H9 (cell line): ENCODE measurements around the gene B3GNT3. TPM values are rescaled to one million over a fixed set of nuclear protein-coding genes. Genes with fewer than 3 reads are reported as not detected.

Experiments
- DNase-seq: peaks from one replicate; pipeline ENCODE4 v3.0.0-alpha.2; 2017
- H2AFZ ChIP-seq: one replicate; pipeline ENCODE4 v1.6.1; 2013; ENCODE audit warnings: mild to moderate bottlenecking, low read length, control low read depth, moderate library complexity
- H2AK5ac ChIP-seq: 2 replicates; pipeline ENCODE4 v1.6.1; 2013; ENCODE audit warnings: low read length, control low read depth, mixed read lengths; ENCODE audit not compliant: insufficient read length
- H2BK120ac ChIP-seq: one replicate; pipeline ENCODE4 v1.6.1; 2013; ENCODE audit warnings: low read depth, mild to moderate bottlenecking, low read length, control low read depth, inconsistent platforms; ENCODE audit not compliant: poor library complexity, severe bottlenecking
- H2BK12ac ChIP-seq: 2 replicates; pipeline ENCODE4 v1.6.1; 2013; ENCODE audit warnings: low read length, control low read depth, mixed read lengths, low read depth; ENCODE audit not compliant: insufficient read length
- H2BK15ac ChIP-seq: 2 replicates; pipeline ENCODE4 v1.6.1; 2013; ENCODE audit warnings: low read depth, low read length, control low read depth
- H2BK20ac ChIP-seq: one replicate; pipeline ENCODE4 v1.6.1; 2013; ENCODE audit warnings: low read depth, mild to moderate bottlenecking, low read length, control low read depth, inconsistent platforms; ENCODE audit not compliant: poor library complexity, severe bottlenecking
- H2BK5ac ChIP-seq: 2 replicates; pipeline ENCODE4 v1.6.1; 2013; ENCODE audit warnings: low read length, control low read depth, mixed read lengths; ENCODE audit not compliant: insufficient read length
- H3K14ac ChIP-seq: 2 replicates; pipeline ENCODE4 v1.6.1; 2013; ENCODE audit warnings: low read length, control low read depth; ENCODE audit not compliant: insufficient read depth
- H3K18ac ChIP-seq: 2 replicates; pipeline ENCODE4 v1.6.1; 2013; ENCODE audit warnings: low read depth, mild to moderate bottlenecking, mixed read lengths, low read length, control low read depth; ENCODE audit not compliant: insufficient read length
- H3K23ac ChIP-seq: 2 replicates; pipeline ENCODE4 v1.6.1; 2013; ENCODE audit warnings: low read length, control low read depth, mixed read lengths, low read depth; ENCODE audit not compliant: insufficient read length
- H3K23me2 ChIP-seq: 2 replicates; pipeline ENCODE4 v1.6.1; 2013; ENCODE audit warnings: low read depth, mild to moderate bottlenecking, mixed read lengths, low read length, control low read depth; ENCODE audit not compliant: insufficient read length, poor library complexity, severe bottlenecking
- H3K27ac ChIP-seq: 2 replicates; pipeline ENCODE4 v1.5.1; 2013; ENCODE audit warnings: low read length, control low read depth, mixed read lengths, low read depth; ENCODE audit not compliant: insufficient read length
- H3K27me3 ChIP-seq: 2 replicates; pipeline ENCODE4 v1.6.1; 2013; ENCODE audit warnings: low read length, control low read depth, inconsistent platforms; ENCODE audit not compliant: insufficient read depth
- H3K4ac ChIP-seq: 2 replicates; pipeline ENCODE4 v1.6.1; 2013; ENCODE audit warnings: low read depth, mild to moderate bottlenecking, control low read depth, inconsistent platforms, low read length, moderate library complexity
- H3K4me1 ChIP-seq: 2 replicates; pipeline ENCODE4 v1.6.1; 2013; ENCODE audit warnings: low read length, control low read depth, inconsistent platforms; ENCODE audit not compliant: insufficient read depth
- H3K4me2 ChIP-seq: 2 replicates; pipeline ENCODE4 v1.6.1; 2013; ENCODE audit warnings: low read length, control low read depth, mixed read lengths; ENCODE audit not compliant: insufficient read length, insufficient read depth
- H3K56ac ChIP-seq: 2 replicates; pipeline ENCODE4 v1.6.1; 2013; ENCODE audit warnings: low read depth, mild to moderate bottlenecking, mixed read lengths, low read length, control low read depth; ENCODE audit not compliant: insufficient read length
- H3K79me1 ChIP-seq: 2 replicates; pipeline ENCODE4 v1.6.1; 2013; ENCODE audit warnings: low read depth, mild to moderate bottlenecking, moderate library complexity, low read length, control low read depth, inconsistent platforms; ENCODE audit not compliant: insufficient read depth, poor library complexity, severe bottlenecking
- H3K79me2 ChIP-seq: 2 replicates; pipeline ENCODE4 v1.6.1; 2013; ENCODE audit warnings: low read length, control low read depth, inconsistent platforms; ENCODE audit not compliant: insufficient read depth
- H3K9ac ChIP-seq: 2 replicates; pipeline ENCODE4 v1.6.1; 2013; ENCODE audit warnings: low read length, control low read depth, mixed read lengths; ENCODE audit not compliant: insufficient read length; ENCODE audit errors: extremely low read depth
- H3K9me3 ChIP-seq: one replicate; pipeline ENCODE4 v1.6.1; 2013; ENCODE audit warnings: low read depth, low read length, inconsistent platforms; ENCODE audit not compliant: control insufficient read depth
- H3T11ph ChIP-seq: one replicate; pipeline ENCODE4 v1.6.1; 2013; ENCODE audit warnings: mild to moderate bottlenecking, low read length, control low read depth, inconsistent platforms
- H4K20me1 ChIP-seq: one replicate; pipeline ENCODE4 v1.6.1; 2013; ENCODE audit not compliant: control insufficient read depth, insufficient read length, insufficient read depth
- H4K5ac ChIP-seq: 2 replicates; pipeline ENCODE4 v1.6.1; 2013; ENCODE audit warnings: low read depth, mild to moderate bottlenecking, mixed read lengths, low read length, control low read depth; ENCODE audit not compliant: insufficient read length
- H4K8ac ChIP-seq: replicated peaks from 2 replicates; pipeline ENCODE4 v1.6.1; 2013; ENCODE audit warnings: low read length, control low read depth, mixed read lengths, low read depth; ENCODE audit not compliant: insufficient read length
- H4K91ac ChIP-seq: 2 replicates; pipeline ENCODE4 v1.6.1; 2013; ENCODE audit warnings: low read depth, mild to moderate bottlenecking, moderate library complexity, mixed read lengths, low read length, control low read depth; ENCODE audit not compliant: insufficient read length
- H3K27ac Mint-ChIP-seq, 3 experiments: 2 replicates in 2 of 3; 3 replicates in 1 of 3; pipeline ENCODE4 v1.8.0; 2020 to 2021; ENCODE audit warnings: mixed read lengths in 3 of 3, mild to moderate bottlenecking in 1 of 3, moderate library complexity in 1 of 3
- H3K27me3 Mint-ChIP-seq: 2 replicates; pipeline ENCODE4 v1.8.0; 2021; ENCODE audit warnings: low read depth, mild to moderate bottlenecking, moderate library complexity, mixed read lengths
- H3K36me3 Mint-ChIP-seq, 3 experiments: 2 replicates in 2 of 3; 3 replicates in 1 of 3; pipeline ENCODE4 v1.8.0; 2020 to 2021; ENCODE audit warnings: low read depth in 3 of 3, mixed read lengths in 3 of 3; ENCODE audit not compliant: insufficient read depth in 1 of 3
- H3K4me1 Mint-ChIP-seq, 2 experiments: 2 replicates each; pipeline ENCODE4 v1.8.0; 2020; ENCODE audit warnings: mixed read lengths in 2 of 2
- H3K4me3 Mint-ChIP-seq, 2 experiments: 2 replicates in 1 of 2; 3 replicates in 1 of 2; pipeline ENCODE4 v1.8.0; 2020 to 2021; ENCODE audit warnings: mild to moderate bottlenecking in 2 of 2, mixed read lengths in 2 of 2, moderate library complexity in 1 of 2
- H3K9me3 Mint-ChIP-seq, 2 experiments: 2 replicates in 1 of 2; 3 replicates in 1 of 2; pipeline ENCODE4 v1.8.0; 2020; ENCODE audit warnings: mild to moderate bottlenecking in 2 of 2, mixed read lengths in 2 of 2, moderate library complexity in 1 of 2
- WGBS: extraction: QIAGEN DNeasy Blood & Tissue Kit; methylation state at CpG from one replicate; pipeline ENCODE4 v1.1.7; 2013; ENCODE audit warnings: missing lambda C conversion rate, low lambda C conversion rate, mixed read lengths; ENCODE audit not compliant: insufficient read length; ENCODE audit errors: extremely low coverage; 5-methylcytosine and 5-hydroxymethylcytosine counted together
- long read RNA-seq: library from polyadenylated mRNA; unstranded; transcript quantifications from one replicate; pipeline ENCODE4 v2.0.0, GENCODE V29; 2020
- total RNA-seq: library from RNA; stranded (reverse); gene quantifications from 2 replicates; pipeline ENCODE4 v1.2.1, GENCODE V29; 2021
- TF ChIP-seq, protein P1 (sequence below): fragments of 200-600 bp; sonication (generic); conservative IDR thresholded peaks from 3 replicates; pipeline ENCODE4 v1.8.0; 2021; ENCODE audit warnings: antibody characterized with exemption, mild to moderate bottlenecking

The B3GNT3 gene, protein sequence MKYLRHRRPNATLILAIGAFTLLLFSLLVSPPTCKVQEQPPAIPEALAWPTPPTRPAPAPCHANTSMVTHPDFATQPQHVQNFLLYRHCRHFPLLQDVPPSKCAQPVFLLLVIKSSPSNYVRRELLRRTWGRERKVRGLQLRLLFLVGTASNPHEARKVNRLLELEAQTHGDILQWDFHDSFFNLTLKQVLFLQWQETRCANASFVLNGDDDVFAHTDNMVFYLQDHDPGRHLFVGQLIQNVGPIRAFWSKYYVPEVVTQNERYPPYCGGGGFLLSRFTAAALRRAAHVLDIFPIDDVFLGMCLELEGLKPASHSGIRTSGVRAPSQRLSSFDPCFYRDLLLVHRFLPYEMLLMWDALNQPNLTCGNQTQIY
- 0.96 and 1.0 TPM in 2 replicates for total RNA-seq
- long read RNA-seq, partial matches to known transcripts = 0 of 4 reads
- long read RNA-seq, other reads (novel, unspliced or antisense) = 0 of 4 reads

DNA sequence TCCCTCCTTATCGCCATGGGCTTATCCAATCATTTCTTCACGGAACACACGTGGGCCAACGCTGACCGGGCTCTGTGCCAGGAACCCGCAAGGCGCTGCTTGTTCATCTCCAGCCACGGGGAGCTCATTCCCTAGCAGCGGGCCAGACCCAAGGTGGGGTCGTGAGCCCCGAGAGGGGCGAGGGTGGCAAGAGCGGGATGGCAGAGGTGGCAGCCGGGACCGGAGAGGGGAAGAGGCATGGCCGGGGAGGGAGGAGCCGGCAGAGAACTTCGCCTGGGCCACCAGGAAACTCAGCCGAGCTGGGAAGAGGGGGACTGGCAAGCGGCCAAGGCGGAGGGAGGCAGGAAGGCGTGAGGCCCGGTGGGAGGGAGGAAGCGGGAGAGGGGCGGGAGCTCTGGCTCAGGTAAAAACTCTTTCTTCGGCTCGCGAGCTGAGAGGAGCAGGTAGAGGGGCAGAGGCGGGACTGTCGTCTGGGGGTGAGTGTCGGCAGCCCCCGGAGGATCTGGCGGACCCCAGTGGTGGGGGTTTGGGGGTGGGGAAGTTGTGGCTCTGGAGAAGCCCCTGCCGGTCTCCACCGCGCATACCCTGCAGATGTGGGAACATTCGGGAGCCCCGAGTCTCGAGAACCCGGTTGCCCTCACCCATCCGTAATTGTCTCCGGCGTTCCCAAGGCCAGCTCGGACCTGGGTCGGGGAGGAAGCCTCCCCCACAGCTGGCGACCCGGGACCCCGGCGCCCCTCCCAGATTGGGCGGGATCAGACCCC, at the start of gene B3GNT3:
Gene B3GNT3, plus strand, starts transcription at position 408 of the 764 bp plus-strand sequence. CDS start 12,670 bp downstream, outside the sequence.
- no peaks in the 10 kb centered on the region for H3K4me1 ChIP-seq
- no peak within 1 kb of the TSS for H3T11ph ChIP-seq
- H3K23me2 ChIP-seq = peaks cover 12% of the 10 kb centered on the region
- H2AFZ ChIP-seq = no peak within 1 kb of the TSS
- H3K79me2 ChIP-seq = no peaks in the 10 kb centered on the region
- no peaks in the 10 kb centered on the region for H3K9me3 Mint-ChIP-seq
- no peak within 1 kb of the TSS for H4K91ac ChIP-seq
- no peaks in the 10 kb centered on the region; the same call in 1 of the 2 replicates for H3K27me3 ChIP-seq
- no peak within 1 kb of the TSS for H3K27ac ChIP-seq
- H3K4me1 Mint-ChIP-seq = peaks cover 2 to 14% of the 10 kb centered on the region in 2 experiments; a peak in 3 of 4 replicates
- peak within 1 kb of the TSS; percentile 67 to 84 for H3K4me3 Mint-ChIP-seq
- H3K36me3 Mint-ChIP-seq = no peaks in the 10 kb centered on the region
- H3K56ac ChIP-seq = no peak within 1 kb of the TSS
- no peak within 1 kb of the TSS for H2BK12ac ChIP-seq
- no peak within 1 kb of the TSS for H3K9ac ChIP-seq
- no peaks in the 10 kb centered on the region for H4K20me1 ChIP-seq
- H2AK5ac ChIP-seq = no peak within 1 kb of the TSS
- WGBS = no CpG with 5 or more reads among the region's 50 CpGs
- peaks cover 31% of the 10 kb centered on the region for H3K27me3 Mint-ChIP-seq
- H2BK5ac ChIP-seq = no peak within 1 kb of the TSS
- no peaks in the 10 kb centered on the region for H3K9me3 ChIP-seq
- peak within 1 kb of the TSS; percentile 53 for H3K4me2 ChIP-seq
- no peak within 1 kb of the TSS for H2BK15ac ChIP-seq
- TF ChIP-seq, protein P1, sequence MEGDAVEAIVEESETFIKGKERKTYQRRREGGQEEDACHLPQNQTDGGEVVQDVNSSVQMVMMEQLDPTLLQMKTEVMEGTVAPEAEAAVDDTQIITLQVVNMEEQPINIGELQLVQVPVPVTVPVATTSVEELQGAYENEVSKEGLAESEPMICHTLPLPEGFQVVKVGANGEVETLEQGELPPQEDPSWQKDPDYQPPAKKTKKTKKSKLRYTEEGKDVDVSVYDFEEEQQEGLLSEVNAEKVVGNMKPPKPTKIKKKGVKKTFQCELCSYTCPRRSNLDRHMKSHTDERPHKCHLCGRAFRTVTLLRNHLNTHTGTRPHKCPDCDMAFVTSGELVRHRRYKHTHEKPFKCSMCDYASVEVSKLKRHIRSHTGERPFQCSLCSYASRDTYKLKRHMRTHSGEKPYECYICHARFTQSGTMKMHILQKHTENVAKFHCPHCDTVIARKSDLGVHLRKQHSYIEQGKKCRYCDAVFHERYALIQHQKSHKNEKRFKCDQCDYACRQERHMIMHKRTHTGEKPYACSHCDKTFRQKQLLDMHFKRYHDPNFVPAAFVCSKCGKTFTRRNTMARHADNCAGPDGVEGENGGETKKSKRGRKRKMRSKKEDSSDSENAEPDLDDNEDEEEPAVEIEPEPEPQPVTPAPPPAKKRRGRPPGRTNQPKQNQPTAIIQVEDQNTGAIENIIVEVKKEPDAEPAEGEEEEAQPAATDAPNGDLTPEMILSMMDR = no peak; the same call in 2 of the 3 replicates
- H4K5ac ChIP-seq = no peak within 1 kb of the TSS
- DNase-seq = peak; percentile 82
- no peak within 1 kb of the TSS for H2BK120ac ChIP-seq
- peak within 1 kb of the TSS; percentile 72 for H3K18ac ChIP-seq
- H3K27ac Mint-ChIP-seq = peak within 1 kb of the TSS in 1 of 3 experiments; percentile 44; a peak in 1 of 7 replicates
- no peak within 1 kb of the TSS for H2BK20ac ChIP-seq
- no peak within 1 kb of the TSS for H3K23ac ChIP-seq
- H3K14ac ChIP-seq = peak within 1 kb of the TSS; percentile 57
- no peaks in the 10 kb centered on the region for H3K79me1 ChIP-seq
- no peak within 1 kb of the TSS for H4K8ac ChIP-seq
- H3K4ac ChIP-seq = no peak within 1 kb of the TSS
